ENCODE results near the gene MLST8. TPM values are rescaled to one million over a fixed set of nuclear protein-coding genes. Genes with fewer than 3 reads are reported as not detected.

Gene MLST8
- total RNA-seq, 1 donor = 24.2 TPM

DNA sequence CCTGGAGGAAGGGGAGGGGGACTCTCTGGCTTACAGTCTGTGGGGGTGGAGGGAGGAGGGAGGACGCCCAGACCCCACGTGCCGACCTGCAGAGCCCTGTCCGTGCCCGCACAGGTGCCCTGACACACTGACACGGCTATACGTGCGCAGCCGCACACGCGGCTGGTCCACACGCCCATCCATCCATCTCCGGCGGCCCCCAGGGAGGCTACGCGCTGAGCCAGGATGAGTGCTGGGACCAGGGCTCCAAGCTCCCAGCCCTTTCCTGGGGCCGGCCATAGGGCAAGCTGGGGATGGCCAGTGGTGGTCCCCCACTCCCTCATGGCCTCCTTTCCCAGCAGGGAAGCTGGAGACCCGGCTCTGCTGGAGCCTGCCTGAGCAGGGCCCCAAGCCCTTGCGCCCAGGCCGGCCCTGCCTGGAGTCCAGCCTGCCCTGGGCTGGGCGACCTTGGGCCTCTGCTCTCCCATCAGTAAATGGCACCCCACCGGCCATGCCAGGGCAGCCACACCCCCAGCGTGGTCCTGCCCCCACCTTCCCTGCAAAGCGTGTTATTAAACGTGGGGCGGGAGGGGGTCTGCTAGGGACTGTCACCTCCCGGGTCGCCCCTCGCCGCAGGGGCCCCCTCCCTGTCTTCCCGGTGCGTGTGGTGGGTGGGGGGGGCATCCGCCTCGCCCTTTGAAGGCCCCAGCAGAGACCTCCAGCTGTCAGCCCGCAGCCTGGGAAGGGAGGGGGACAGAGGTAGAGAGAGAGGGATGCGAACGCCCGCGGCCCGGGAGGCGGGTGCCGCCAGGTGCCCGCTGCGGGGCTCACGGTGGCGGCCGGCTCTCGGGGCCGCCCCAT, 9.7 kb upstream of the MLST8 start:
- no peak for DNase-seq (ENCODE audit: low read depth)
- TF ChIP-seq, protein P1, sequence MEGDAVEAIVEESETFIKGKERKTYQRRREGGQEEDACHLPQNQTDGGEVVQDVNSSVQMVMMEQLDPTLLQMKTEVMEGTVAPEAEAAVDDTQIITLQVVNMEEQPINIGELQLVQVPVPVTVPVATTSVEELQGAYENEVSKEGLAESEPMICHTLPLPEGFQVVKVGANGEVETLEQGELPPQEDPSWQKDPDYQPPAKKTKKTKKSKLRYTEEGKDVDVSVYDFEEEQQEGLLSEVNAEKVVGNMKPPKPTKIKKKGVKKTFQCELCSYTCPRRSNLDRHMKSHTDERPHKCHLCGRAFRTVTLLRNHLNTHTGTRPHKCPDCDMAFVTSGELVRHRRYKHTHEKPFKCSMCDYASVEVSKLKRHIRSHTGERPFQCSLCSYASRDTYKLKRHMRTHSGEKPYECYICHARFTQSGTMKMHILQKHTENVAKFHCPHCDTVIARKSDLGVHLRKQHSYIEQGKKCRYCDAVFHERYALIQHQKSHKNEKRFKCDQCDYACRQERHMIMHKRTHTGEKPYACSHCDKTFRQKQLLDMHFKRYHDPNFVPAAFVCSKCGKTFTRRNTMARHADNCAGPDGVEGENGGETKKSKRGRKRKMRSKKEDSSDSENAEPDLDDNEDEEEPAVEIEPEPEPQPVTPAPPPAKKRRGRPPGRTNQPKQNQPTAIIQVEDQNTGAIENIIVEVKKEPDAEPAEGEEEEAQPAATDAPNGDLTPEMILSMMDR (IDR thresholded peaks at IDR 0.05; ENCODE audit: insufficient read depth, low read depth, low read length) = no peak
- peak overlapping the region; percentile 40 for H3K4me3 ChIP-seq (ENCODE audit: low read depth, low read length)

DNA sequence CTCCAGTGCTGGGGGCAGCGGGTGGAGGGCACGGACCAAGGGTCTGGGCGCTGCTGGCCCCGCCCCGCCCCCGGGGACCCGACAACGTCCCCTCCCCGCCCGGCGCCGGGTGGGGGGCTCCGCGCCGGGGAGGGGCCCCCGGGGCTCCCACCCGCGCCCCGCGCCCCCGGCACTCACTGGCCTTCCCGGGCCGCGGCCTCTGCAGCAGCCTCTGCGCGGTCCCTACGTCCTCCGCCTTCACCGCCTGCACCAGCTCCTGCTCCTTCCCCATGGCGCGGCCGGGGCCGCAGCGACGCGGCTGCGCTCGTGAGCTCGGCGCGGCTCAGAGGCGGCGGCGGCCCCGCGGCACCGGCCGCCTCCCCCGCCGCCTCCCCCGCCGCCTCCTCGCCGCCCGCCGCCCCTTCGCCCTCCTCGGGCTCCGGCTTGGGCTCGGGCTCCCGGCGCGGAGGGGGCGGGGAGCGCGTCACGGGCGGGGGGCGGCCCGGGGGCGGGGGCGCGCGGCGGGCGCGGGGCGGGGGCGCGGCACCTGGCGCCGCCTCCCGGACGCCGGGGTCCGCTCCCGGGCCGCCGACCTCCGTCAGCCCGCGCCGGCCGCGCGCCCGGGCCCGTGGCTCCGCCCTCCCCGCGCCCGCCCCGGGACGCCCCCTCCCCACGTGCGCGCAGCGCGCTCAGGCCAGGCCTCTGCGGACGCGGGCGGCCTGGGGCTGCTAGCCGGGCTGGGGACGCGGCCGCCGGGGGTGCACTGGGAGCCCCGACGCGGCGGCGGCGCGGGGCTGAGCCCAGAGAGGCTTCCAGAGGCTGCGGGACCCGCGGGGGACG, 8.9 kb upstream of the MLST8 start, which contains the start of gene CASKIN1:
TSS of gene CASKIN1 (minus strand) at position 444 of the 819 bp plus-strand sequence. CDS start at position 271, 173 bp downstream.
- TF ChIP-seq, protein P1 (IDR thresholded peaks at IDR 0.05; ENCODE audit: insufficient read depth, low read depth, low read length) = no peak
- H3K4me3 ChIP-seq (ENCODE audit: low read depth, low read length) = peak within 1 kb of the TSS; percentile 40
- DNase-seq (ENCODE audit: low read depth) = peak; percentile 16

DNA sequence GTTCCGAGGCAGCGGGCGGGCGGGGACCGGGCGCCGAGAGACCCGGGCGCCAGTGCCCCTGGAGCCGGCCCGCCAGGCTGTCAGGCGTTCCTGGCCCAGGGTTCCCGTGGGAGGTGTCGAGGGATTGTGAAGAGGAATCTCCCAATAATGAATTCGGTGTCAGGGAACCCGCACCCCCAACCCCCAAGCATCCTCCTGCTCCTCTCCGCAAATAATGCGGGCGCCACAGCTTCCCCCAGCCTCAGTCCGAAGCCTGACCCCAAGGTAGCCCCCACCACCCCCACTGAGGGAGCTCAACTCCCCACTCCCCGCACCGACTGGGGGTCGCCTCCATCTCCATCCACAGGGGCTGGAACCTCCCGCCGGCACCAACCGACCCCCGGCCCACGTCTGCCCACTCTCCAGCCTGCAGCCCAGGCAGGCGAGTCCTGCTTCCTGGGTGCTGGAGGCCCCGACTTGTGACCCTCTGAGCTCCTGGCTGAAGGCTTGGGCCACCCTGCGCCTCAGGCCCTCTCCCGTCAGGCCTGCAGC, 8.2 kb upstream of the MLST8 start:
- no peak overlapping the region for H3K4me3 ChIP-seq (ENCODE audit: low read depth, low read length)
- no peak for DNase-seq (ENCODE audit: low read depth)
- TF ChIP-seq, protein P1 (IDR thresholded peaks at IDR 0.05; ENCODE audit: insufficient read depth, low read depth, low read length) = no peak

DNA sequence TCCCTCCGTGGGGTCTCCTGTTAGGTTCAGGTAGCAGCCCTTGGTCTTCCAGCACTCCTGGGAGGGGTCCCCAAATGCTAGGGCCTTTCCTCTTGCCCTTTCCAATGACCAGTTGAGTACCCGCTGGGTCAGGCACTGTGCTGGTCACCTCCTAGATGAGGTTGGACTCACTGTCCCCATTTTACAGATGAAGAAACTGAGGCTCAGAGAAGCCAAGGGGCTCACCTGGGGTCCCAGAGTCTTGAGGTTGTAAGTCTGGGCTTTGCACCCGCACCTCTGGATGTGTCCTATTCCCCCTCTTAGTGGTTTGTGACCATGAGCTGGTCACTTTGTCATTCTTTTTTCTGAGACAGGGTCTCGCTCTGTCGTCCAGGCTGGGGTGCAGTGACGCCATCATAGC, 7.5 kb upstream of the MLST8 start:
- no peak for DNase-seq (ENCODE audit: low read depth)
- H3K4me3 ChIP-seq (ENCODE audit: low read depth, low read length) = no peak overlapping the region
- TF ChIP-seq, protein P1 (IDR thresholded peaks at IDR 0.05; ENCODE audit: insufficient read depth, low read depth, low read length) = no peak

DNA sequence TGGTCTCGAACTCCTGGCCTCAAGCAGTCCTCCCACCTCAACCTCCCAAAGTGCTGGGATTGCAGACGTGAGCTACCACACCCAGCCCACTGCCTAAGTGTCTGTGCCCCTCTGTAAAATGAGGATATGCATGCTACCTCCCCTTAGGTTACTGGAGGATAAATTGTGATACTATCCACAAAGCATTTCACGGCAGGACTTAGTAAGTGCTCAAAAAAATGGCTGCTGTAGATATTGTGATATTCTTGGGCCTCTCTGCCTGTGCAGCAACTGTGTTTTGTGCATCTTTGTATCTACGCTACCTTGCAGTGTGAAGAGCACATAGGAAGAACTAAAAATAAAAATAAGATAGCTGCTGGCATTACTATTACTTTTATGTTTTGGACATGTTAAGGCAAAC, 7.0 kb upstream of the MLST8 start:
- TF ChIP-seq, protein P1 (IDR thresholded peaks at IDR 0.05; ENCODE audit: insufficient read depth, low read depth, low read length) = no peak
- no peak for DNase-seq (ENCODE audit: low read depth)
- no peak overlapping the region for H3K4me3 ChIP-seq (ENCODE audit: low read depth, low read length)

DNA sequence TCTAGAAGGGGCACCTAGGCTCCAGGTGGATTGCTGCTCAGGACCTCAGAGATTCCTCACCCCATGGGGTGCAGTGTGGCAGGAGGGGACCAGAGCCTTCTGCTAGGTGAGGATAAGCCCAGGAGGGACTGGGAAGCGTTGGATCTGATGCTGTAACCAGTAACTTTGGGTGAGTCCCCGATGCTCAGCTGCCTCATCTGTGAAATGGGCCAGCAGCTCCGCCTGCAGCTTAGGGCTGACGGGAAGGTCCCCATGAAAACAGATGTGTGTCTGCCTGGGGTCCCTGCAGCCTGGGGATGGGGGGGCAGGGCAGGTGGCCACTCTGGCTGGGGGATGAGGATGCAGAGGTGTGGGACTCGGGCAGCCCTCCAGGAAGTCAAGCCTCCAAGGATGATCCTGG, 6.2 kb upstream of the MLST8 start:
- no peak for DNase-seq (ENCODE audit: low read depth)
- no peak overlapping the region for H3K4me3 ChIP-seq (ENCODE audit: low read depth, low read length)
- TF ChIP-seq, protein P1 (IDR thresholded peaks at IDR 0.05; ENCODE audit: insufficient read depth, low read depth, low read length) = no peak
